Astrocyte of the spinal cord (primary cell): ENCODE data around the gene HOXA4.
A peak's percentile ranks its signal among the peaks of the same experiment; 100 is the strongest.

Source experiments
- DNase-seq: peaks from one replicate; pipeline ENCODE4 v3.0.0; 2011; ENCODE audit warnings: low read depth, low spot score
- H3K4me3 ChIP-seq: 2 replicates; pipeline ENCODE4 v1.5.1; 2011; ENCODE audit warnings: low read depth, mild to moderate bottlenecking, low read length, moderate library complexity
- in situ Hi-C: cut with HindIII; loops from 2 replicates; pipeline ENCODE4 v1.10.0; 2017; ENCODE audit warnings: low sequenced_read_pairs
- TF ChIP-seq, protein P1 (sequence below): IDR thresholded peaks from 2 replicates; pipeline ENCODE4 v1.5.1; 2012; ENCODE audit warnings: low read depth, mild to moderate bottlenecking, low read length, inconsistent platforms

The HOXA4 gene

DNA sequence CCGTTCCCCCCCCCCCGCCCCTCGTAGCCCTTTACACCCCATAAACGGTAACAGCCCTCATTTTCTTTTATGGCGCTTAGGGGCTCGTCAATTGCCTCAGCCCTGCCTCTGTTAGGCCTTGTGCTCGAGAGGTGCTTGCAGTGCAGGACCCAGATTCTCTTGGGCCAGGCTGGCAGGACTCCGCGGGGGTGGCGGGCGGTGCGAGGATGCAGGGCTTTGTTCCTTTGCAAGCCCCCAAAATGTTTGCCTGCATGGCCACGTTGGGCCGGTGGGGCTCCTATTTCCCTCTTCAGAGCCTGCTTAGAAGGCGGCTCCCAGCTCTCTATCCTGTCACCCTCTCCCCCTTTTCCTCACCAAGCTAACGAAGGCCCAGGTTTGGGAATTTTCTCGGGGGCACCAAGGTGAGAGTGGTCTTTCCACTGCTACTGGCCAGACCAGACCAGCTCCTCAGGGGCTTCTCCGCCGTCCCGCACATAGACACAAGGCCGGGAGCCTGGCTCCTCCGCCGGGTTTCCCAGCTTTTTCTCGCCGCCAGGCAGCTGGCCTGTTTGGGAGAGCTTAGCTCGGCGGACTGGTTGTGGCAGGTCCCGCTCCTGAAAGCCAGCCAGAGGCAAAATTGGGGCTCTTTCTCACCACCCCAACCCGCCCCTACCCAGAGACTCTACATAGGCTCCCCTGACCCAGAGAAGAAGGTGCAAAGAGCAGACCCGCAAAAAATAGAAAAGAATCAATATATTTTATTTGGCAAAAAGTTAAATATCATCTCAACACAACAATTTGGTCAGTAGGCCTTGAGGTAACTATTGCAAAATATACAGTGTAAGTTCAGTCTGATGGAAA is 31.4 kb upstream of the HOXA4 start:
- peak overlapping the region; percentile 47 for H3K4me3 ChIP-seq
- DNase-seq = no peak
- in situ Hi-C loops = loop anchor here (25.0 kb wide), 1 partner anchor 775 kb away; no protein-coding TSS in a partner anchor
- TF ChIP-seq, protein P1, sequence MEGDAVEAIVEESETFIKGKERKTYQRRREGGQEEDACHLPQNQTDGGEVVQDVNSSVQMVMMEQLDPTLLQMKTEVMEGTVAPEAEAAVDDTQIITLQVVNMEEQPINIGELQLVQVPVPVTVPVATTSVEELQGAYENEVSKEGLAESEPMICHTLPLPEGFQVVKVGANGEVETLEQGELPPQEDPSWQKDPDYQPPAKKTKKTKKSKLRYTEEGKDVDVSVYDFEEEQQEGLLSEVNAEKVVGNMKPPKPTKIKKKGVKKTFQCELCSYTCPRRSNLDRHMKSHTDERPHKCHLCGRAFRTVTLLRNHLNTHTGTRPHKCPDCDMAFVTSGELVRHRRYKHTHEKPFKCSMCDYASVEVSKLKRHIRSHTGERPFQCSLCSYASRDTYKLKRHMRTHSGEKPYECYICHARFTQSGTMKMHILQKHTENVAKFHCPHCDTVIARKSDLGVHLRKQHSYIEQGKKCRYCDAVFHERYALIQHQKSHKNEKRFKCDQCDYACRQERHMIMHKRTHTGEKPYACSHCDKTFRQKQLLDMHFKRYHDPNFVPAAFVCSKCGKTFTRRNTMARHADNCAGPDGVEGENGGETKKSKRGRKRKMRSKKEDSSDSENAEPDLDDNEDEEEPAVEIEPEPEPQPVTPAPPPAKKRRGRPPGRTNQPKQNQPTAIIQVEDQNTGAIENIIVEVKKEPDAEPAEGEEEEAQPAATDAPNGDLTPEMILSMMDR = no peak

DNA sequence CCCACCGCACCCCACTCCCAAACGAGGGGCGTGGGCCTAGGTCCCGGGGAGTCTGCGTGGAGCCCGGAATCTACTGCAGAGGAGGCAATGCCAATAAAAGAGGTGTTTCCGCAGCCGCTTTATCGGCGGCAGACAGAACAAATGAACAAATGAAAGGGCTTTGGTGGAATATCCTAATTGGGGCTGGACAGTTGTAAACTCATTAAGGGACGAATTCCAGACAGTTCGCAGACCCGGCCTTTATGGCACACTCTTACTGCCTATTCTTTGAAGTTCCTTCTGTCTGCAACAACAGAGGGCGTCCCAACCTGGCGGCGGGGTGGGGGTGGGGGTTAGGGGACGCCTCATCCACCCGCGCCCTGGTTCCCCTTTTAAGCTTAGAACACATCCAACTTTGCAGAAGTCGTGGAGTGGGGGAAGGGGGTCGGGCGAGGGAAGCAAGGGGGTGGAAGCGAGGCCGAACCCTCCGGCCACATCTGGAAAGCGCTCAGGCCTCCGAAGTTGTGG is 30.7 kb upstream of the HOXA4 start:
- TF ChIP-seq, protein P1 = no peak
- no peak for DNase-seq
- in situ Hi-C loops = loop anchor here (25.0 kb wide), 1 partner anchor 774 kb away; no protein-coding TSS in a partner anchor
- peak overlapping the region; percentile 48 for H3K4me3 ChIP-seq

DNA sequence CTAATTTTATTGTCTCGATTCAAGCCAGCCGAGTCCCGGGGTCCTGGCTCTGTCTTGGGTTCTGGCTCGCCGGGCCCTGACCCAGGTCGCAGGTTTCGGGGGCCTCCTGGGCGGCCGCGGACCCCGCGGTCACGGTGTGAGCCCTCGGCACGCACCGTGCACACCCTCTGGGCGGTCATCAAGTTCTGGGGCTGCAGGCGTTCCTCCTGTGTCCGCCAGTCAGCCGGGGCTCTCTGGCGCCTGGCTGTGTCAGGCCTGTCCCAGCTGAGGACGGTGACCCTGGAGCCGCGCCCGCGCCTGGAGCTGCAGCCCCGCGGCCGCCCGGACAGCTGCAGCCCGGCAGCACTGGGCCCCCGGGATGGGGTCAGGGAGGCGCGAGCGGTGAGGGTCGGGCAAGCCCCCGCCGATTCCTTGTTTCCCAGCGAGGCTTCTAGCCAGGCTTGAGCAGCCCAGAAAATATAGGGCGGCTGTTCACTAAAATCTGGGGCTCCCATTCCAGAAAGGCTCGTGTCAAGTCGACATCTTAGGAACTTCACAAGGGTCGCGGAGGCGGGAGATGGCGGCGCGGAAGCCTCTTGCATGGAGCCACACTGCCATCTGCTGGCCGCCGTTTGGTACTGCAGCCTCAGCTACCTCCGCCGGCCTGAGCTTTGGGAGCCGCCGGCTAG is 30.1 kb upstream of the HOXA4 start:
- H3K4me3 ChIP-seq = peak overlapping the region; percentile 48
- in situ Hi-C loops = loop anchor here (25.0 kb wide), 1 partner anchor 773 kb away; no protein-coding TSS in a partner anchor
- TF ChIP-seq, protein P1 = peak; percentile 94
- DNase-seq = peak; percentile 86

DNA sequence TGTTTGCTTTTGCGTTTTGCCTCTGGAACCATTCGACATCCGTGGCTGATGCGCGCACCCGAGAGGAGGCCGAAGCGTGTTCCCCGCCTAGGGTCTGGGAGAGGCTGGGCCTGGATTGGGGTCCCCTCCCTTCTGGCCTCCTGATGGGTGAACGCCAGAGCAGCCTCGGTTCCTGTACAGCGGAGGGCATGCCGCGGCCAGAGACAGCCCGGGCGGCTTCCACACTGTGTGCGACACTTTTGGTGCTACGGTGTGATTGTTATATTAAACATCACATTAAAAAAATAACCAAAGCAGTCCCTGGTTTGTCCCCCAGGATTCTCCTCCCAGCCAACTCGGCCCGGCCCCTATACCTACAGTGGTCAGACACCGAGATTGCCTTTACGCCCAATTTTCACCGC is 29.6 kb upstream of the HOXA4 start:
- H3K4me3 ChIP-seq = peak overlapping the region; percentile 48
- no peak for DNase-seq
- in situ Hi-C loops = loop anchor here (25.0 kb wide), 1 partner anchor 773 kb away; no protein-coding TSS in a partner anchor
- TF ChIP-seq, protein P1 = no peak

DNA sequence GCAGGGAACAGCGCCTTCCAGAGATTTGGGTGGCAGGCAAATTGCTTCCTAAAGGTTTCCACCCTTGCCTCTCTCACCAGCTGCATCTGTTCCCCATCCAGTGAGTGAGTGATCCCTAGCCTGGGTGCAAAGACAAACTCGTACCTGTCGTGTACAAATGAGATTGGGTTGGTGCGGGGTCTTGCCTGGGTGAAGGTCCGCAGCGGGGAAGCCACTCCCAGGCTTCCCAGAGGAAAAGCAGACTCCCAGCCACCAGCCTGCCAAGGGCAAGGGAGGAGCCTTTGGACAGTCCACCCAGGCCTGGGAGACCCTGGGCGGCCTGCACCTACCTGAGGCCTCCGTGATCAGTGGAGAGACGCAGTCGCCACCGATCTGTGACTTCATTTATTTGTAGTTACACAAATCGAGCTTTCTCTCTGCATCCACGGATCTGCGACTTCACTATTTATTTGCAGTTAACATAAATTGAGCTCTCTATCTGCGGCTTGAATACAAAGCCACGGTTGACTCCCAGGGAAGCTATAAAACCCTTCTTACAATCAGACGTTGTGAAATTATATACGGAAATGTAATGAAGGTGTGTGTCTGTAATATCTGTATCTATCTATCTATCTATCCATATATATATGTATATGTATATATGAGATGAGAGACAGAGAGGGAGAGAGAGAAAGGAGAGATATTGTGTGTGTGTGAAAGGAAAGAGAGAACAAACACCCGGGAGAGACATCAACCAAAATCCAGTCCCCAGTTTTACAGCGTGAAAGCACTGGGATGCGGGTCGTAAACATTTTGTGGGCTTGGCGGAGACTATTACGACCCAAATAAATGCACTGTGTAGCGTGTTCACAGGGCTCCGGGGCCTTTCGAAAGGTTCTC is 28.9 kb upstream of the HOXA4 start:
- TF ChIP-seq, protein P1 = no peak
- H3K4me3 ChIP-seq = no peak overlapping the region

More for the DNA sequence above, 28.9 kb upstream of the HOXA4 start:
- peak; percentile 40 for DNase-seq
- in situ Hi-C loops = loop anchor here (25.0 kb wide), 1 partner anchor 772 kb away; no protein-coding TSS in a partner anchor
